ENCODE data around the gene ASAP2.

ASAP2 gene

GRCh38 chr2:9403924-9404323 is 197.3 kb downstream of the ASAP2 start:
- no peak for DNase-seq (ENCODE audit: low spot score)

GRCh38 chr2:9404451-9404850 is 197.8 kb downstream of the ASAP2 start:
- DNase-seq (ENCODE audit: low spot score) = no peak

GRCh38 chr2:9405636-9406035 is 199.0 kb downstream of the ASAP2 start:
- no peak for DNase-seq (ENCODE audit: low spot score)

GRCh38 chr2:9406529-9407362 is 200.1 kb downstream of the ASAP2 start:
- no peak for DNase-seq (ENCODE audit: low spot score)

- DNase-seq (ENCODE audit: low spot score) = no peak
Measured at GRCh38 chr2:9407363-9407811, 200.8 kb downstream of the ASAP2 start.

GRCh38 chr2:9408641-9409151 is 202.1 kb downstream of the ASAP2 start:
- DNase-seq (ENCODE audit: low spot score) = no peak

- no peak for DNase-seq (ENCODE audit: low spot score)
Measured at GRCh38 chr2:9410108-9410507, 203.5 kb downstream of the ASAP2 start.

GRCh38 chr2:9412781-9413180 is 206.2 kb downstream of the ASAP2 start:
- no peak for DNase-seq (ENCODE audit: low spot score)

GRCh38 chr2:9415516-9416169 is 209.0 kb downstream of the ASAP2 start:
- DNase-seq (ENCODE audit: low spot score) = no peak

- no peak for DNase-seq (ENCODE audit: low spot score)
Measured at GRCh38 chr2:9416267-9416961, 209.8 kb downstream of the ASAP2 start.

GRCh38 chr2:9416962-9417316 is 210.3 kb downstream of the ASAP2 start:
- peak; percentile 50 for DNase-seq (ENCODE audit: low spot score)

- no peak for DNase-seq (ENCODE audit: low spot score)
Measured at GRCh38 chr2:9417725-9418124, 211.1 kb downstream of the ASAP2 start.

GRCh38 chr2:9418746-9419145 is 212.1 kb downstream of the ASAP2 start:
- no peak for DNase-seq (ENCODE audit: low spot score)

GRCh38 chr2:9419541-9419940 is 212.9 kb downstream of the ASAP2 start:
- DNase-seq (ENCODE audit: low spot score) = no peak

- no peak for DNase-seq (ENCODE audit: low spot score)
Measured at GRCh38 chr2:9420495-9420894, 213.9 kb downstream of the ASAP2 start.

GRCh38 chr2:9422321-9423099 is 215.9 kb downstream of the ASAP2 start:
- DNase-seq (ENCODE audit: low spot score) = peak; percentile 43

- peak; percentile 100 for DNase-seq (ENCODE audit: low spot score)
Measured at GRCh38 chr2:9423100-9423921, 216.7 kb downstream of the ASAP2 start, which contains the start of the genes CPSF3 and ITGB1BP1. CPSF3 (plus strand) TSS chr2:9423654; CDS start chr2:9423774, 120 bp downstream. ITGB1BP1 (minus strand) TSS chr2:9423528; CDS start chr2:9418697, 4,831 bp downstream.

GRCh38 chr2:9423922-9424272 is 217.3 kb downstream of the ASAP2 start:
- DNase-seq (ENCODE audit: low spot score) = no peak

- DNase-seq (ENCODE audit: low spot score) = no peak
Measured at GRCh38 chr2:9424447-9425164, 218.0 kb downstream of the ASAP2 start.

GRCh38 chr2:9428965-9429577 is 222.5 kb downstream of the ASAP2 start:
- DNase-seq (ENCODE audit: low spot score) = no peak
